Panc1 (cell line): ENCODE results near the gene RPN2. TPM values are rescaled to one million over a fixed set of nuclear protein-coding genes. Genes with fewer than 3 reads are reported as not detected.

Source experiments
- ATAC-seq: fragments of 200-7000 bp; cut with Tn5 transposase; 2 replicates; pipeline ENCODE4 v1.9.1; 2020; ENCODE audit warnings: mild to moderate bottlenecking, moderate library complexity
- BruUV-seq: library from RNA; stranded (reverse); fragments of 400-500 nt; replicated peaks from 2 replicates; lab custom pipeline; 2021; lab: Mats Ljungman, UMichigan
- CTCF ChIA-PET: fragments of 300-600 bp; sonication (Branson Sonifier 250); formaldehyde crosslinking; loops from one replicate; lab custom pipeline; 2022; ENCODE audit warnings: antibody characterized with exemption; lab: Charles Lee
- POLR2A ChIA-PET: fragments of 300-600 bp; sonication (Branson Sonifier 250); formaldehyde crosslinking; loops from one replicate; lab custom pipeline; 2022; ENCODE audit warnings: antibody characterized with exemption; lab: Charles Lee
- DNase-seq: peaks from one replicate; pipeline ENCODE4 v3.0.0-alpha.2; 2010; ENCODE audit warnings: low read depth, low spot score
- H3K27ac ChIP-seq: 2 replicates; pipeline ENCODE4 v1.5.1; 2011; ENCODE audit warnings: mild to moderate bottlenecking, low read length, inconsistent platforms
- H3K27me3 ChIP-seq: fragments of 200-500 bp; sonication (Bioruptor generic); 2 replicates; pipeline ENCODE4 v1.6.0; 2014; ENCODE audit warnings: low read length, inconsistent platforms; ENCODE audit not compliant: control insufficient read depth, insufficient read depth
- H3K36me3 ChIP-seq: fragments of 200-500 bp; sonication (Bioruptor generic); 2 replicates; pipeline ENCODE4 v1.5.1; 2014; ENCODE audit warnings: inconsistent platforms, mild to moderate bottlenecking, low read length, moderate library complexity; ENCODE audit not compliant: control insufficient read depth, insufficient read depth
- H3K4me1 ChIP-seq: 2 replicates; pipeline ENCODE4 v1.5.1; 2011; ENCODE audit warnings: inconsistent platforms, mild to moderate bottlenecking, low read length, moderate library complexity; ENCODE audit not compliant: control insufficient read depth, insufficient read depth
- H3K4me3 ChIP-seq, 2 experiments: 2 replicates each; pipeline ENCODE4 v1.5.1; 2011 to 2012; ENCODE audit warnings: low read depth in 2 of 2, low read length in 2 of 2, mild to moderate bottlenecking in 2 of 2, inconsistent platforms in 1 of 2, moderate library complexity in 1 of 2
- H3K9me3 ChIP-seq: fragments of 200-500 bp; sonication (Bioruptor generic); 2 replicates; pipeline ENCODE4 v1.5.1; 2014; ENCODE audit warnings: low read depth, mild to moderate bottlenecking, inconsistent platforms, low read length, moderate library complexity; ENCODE audit not compliant: control insufficient read depth, insufficient read depth
- POLR2AphosphoS5 ChIP-seq: IDR thresholded peaks from 2 replicates; pipeline ENCODE4 v1.6.1; 2012; ENCODE audit warnings: mild to moderate bottlenecking, low read depth, low read length, moderate library complexity
- REST ChIP-seq, 2 experiments: IDR thresholded peaks; 2 replicates each; pipeline ENCODE4 v1.6.1; 2011 to 2012; ENCODE audit warnings: low read depth in 2 of 2, control low read depth in 1 of 2, low read length in 1 of 2, mild to moderate bottlenecking in 1 of 2, moderate library complexity in 1 of 2; ENCODE audit not compliant: insufficient read depth in 1 of 2
- SIN3A ChIP-seq: IDR thresholded peaks from 2 replicates; pipeline ENCODE4 v1.6.1; 2012; ENCODE audit warnings: low read depth, mild to moderate bottlenecking, low read length, moderate library complexity, borderline replicate concordance; ENCODE audit not compliant: insufficient read depth
- TCF7L2 ChIP-seq: IDR thresholded peaks from 2 replicates; pipeline ENCODE4 v1.6.1; 2011; ENCODE audit warnings: mild to moderate bottlenecking, low read depth, low read length, inconsistent platforms
- in situ Hi-C: cut with HindIII; loops from 2 replicates; pipeline ENCODE4 v1.10.0; 2016; ENCODE audit warnings: low sequenced_read_pairs, low pct_unique_long_range_greater_than_20kb
- intact Hi-C: fragments of 100-400 bp; cut with micrococcal nuclease; formaldehyde crosslinking; loops from one replicate; pipeline ENCODE4 v1.10.0; 2022; ENCODE audit not compliant: unreplicated experiment
- total RNA-seq: library from RNA; stranded (reverse); gene quantifications from one replicate; pipeline ENCODE4 v1.2.1, GENCODE V29; 2021; ENCODE audit not compliant: unreplicated experiment
- TF ChIP-seq, protein P1 (sequence below): fragments of 450-650 bp; IDR thresholded peaks from 2 replicates; pipeline ENCODE4 v1.5.1; 2017; ENCODE audit warnings: mild to moderate bottlenecking

Gene RPN2
- total RNA-seq, 1 experiment from 2014 or later: 250 TPM

DNA sequence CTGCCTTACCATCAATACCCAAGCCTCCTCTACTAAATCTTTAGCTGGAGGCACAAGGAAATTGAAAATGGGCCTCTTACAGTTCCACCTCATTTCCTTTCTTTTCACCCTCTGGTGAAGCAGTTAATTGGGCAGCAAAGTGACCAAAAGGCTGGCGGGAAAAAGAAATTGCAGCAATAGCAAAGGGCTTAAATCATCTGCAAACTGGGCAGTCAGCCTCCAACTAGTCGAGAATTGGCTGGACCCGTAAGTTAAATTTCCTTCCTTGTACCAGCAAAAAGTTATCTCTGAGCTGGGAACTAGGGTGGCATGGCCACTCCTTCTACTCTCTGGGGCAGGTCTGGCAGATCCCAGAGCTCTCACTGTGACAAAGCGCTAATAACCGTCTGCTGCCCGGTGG, 49.0 kb downstream of the RPN2 start:
- no peak for ATAC-seq
- H3K9me3 ChIP-seq: no peaks in the 10 kb centered on the region
- intact Hi-C loops: no loop called here
- no peaks in the 10 kb centered on the region for H3K4me1 ChIP-seq
- DNase-seq: no peak
- H3K36me3 ChIP-seq: peaks cover 65% of the 10 kb centered on the region
- H3K27me3 ChIP-seq: no peaks in the 10 kb centered on the region
- in situ Hi-C loops: no loop called here
- POLR2A ChIA-PET: no interaction called here
- CTCF ChIA-PET: no interaction called here
- H3K27ac ChIP-seq: no peak overlapping the region
- H3K4me3 ChIP-seq: no peak overlapping the region
- no peak for TF ChIP-seq TCF7L2
- no peak for TF ChIP-seq POLR2AphosphoS5
- TF ChIP-seq REST (IDR thresholded peaks at IDR 0.05; ENCODE audit: insufficient read depth in 1 of 2, low read depth in 2 of 2, low read length in 1 of 2): no peak
- TF ChIP-seq, protein P1, sequence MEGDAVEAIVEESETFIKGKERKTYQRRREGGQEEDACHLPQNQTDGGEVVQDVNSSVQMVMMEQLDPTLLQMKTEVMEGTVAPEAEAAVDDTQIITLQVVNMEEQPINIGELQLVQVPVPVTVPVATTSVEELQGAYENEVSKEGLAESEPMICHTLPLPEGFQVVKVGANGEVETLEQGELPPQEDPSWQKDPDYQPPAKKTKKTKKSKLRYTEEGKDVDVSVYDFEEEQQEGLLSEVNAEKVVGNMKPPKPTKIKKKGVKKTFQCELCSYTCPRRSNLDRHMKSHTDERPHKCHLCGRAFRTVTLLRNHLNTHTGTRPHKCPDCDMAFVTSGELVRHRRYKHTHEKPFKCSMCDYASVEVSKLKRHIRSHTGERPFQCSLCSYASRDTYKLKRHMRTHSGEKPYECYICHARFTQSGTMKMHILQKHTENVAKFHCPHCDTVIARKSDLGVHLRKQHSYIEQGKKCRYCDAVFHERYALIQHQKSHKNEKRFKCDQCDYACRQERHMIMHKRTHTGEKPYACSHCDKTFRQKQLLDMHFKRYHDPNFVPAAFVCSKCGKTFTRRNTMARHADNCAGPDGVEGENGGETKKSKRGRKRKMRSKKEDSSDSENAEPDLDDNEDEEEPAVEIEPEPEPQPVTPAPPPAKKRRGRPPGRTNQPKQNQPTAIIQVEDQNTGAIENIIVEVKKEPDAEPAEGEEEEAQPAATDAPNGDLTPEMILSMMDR: no peak
- TF ChIP-seq SIN3A: no peak
- BruUV-seq: no TSS peak

GRCh38 chr20:37228656-37229055, 49.5 kb downstream of the RPN2 start:
- H3K4me3 ChIP-seq: no peak overlapping the region
- POLR2A ChIA-PET: no interaction called here
- in situ Hi-C loops (no loop called here), intact Hi-C loops (no loop called here)
- H3K27ac ChIP-seq: no peak overlapping the region
- no peak for ATAC-seq
- BruUV-seq: no TSS peak
- H3K4me1 ChIP-seq: no peaks in the 10 kb centered on the region
- CTCF ChIA-PET: no interaction called here
- peaks cover 62% of the 10 kb centered on the region for H3K36me3 ChIP-seq
- no peak for DNase-seq
- no peaks in the 10 kb centered on the region for H3K27me3 ChIP-seq
- H3K9me3 ChIP-seq: no peaks in the 10 kb centered on the region
- TF ChIP-seq REST (IDR thresholded peaks at IDR 0.05; ENCODE audit: insufficient read depth in 1 of 2, low read depth in 2 of 2, low read length in 1 of 2) (no peak), POLR2AphosphoS5 (no peak), TCF7L2 (no peak), SIN3A (no peak)
- TF ChIP-seq, protein P1: no peak
